GM18505 (cell line): ENCODE data around the gene INSL3.

ENCODE experiments used
- ATAC-seq: cut with Tn5 transposase; IDR thresholded peaks from one replicate; pipeline ENCODE4 v1.9.1; 2021; ENCODE audit not compliant: unreplicated experiment
- POLR2A ChIP-seq: IDR thresholded peaks from 4 replicates; pipeline ENCODE4 v1.6.1; 2011; ENCODE audit warnings: borderline replicate concordance; ENCODE audit not compliant: insufficient read depth, insufficient read length; ENCODE audit errors: extremely low read depth

INSL3 gene

DNA sequence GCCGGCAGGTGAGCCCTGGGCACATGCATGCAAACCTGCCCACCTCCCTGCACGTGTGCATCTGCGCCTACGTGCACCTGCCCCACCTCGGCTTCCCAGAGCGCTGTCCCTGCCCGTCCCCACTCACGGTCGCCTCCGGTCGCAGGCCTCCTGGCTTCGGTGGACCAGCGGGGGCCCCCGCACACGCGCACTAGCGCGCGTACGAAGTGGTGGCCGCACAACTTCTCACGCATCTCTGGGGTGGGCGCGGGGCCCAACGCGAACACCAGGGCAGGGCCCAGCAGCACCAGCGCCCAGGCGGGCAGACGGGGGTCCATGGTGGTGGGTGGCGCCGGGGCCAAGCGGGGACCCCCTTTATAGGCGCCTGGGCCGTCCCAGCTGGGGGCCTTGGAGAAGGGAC is at the start of gene INSL3:
Gene INSL3 (minus strand): TSS at position 330 of the 400 bp plus-strand sequence. CDS start 13 bp downstream, at position 317.
- no peak for ATAC-seq
- TF ChIP-seq POLR2A = no peak

DNA sequence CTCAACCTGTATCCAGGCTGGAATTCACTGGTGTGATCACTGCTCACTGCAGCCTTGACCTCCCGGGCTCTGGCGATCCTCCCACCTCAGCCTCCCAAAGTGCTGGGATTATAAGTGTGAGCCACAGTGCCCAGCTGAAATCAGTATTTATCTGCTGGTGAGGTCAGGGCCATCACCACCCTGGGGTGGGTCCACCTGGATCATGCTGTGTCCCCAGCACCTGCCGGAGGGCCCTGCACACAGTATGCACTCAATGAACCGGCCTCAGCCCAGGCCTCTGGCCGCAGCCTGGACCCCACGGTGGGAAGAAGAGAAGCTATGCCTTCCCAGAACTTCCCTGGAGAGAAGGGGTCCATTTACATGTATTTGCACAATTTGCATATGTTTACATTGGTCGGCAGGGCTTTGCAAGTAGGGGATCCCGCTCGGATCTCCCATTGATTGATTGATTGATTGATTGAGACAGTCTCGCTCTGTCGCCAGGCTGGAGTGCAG is 47.8 kb upstream of the INSL3 start:
- no peak for ATAC-seq
- TF ChIP-seq POLR2A = no peak

DNA sequence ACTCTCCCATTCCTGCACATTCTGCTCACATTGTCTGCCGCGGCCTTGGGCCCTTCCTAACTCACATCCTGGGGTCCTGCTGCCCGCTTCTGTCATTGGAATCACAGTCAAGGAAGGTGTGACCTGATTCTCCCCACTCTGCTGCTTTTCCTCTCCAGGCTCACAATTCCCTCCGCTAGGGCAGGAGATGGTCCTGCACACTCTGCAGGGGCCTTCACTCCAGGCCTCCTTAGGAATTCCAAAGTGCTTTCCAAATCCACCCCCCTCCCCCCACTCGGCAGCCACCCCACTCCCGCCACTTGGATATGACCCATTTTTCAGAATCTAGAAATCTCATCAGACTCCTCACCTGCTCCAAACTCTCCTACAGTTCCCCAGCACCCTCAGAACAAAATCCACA is 47.4 kb upstream of the INSL3 start:
- TF ChIP-seq POLR2A = no peak
- ATAC-seq = no peak

DNA sequence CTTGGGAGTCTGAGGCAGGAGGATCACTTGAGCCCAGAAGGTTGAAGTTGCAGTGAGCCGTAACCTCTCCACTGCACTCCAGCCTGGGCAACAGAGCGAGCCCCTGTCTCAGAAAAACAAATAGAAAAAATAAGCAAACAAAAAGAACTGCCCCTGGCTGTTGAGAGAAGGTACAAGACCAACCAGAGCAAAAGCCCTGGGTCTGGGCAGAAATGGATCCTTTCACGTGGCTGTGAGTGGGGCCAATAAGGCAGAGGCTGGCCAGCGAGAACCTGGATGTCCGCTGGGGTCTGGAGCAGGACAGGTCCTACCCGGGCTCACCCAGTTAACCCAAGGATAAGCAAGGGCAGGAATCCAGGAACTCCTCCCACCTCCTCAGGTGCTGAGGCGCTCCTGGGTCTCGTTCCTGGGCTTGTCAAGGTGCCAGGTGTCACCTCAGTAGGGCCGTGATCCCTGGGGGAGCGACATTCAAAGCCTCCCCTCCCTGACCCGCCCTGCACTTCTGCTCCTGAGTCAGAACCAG is 45.7 kb upstream of the INSL3 start:
- TF ChIP-seq POLR2A = no peak
- ATAC-seq = no peak

DNA sequence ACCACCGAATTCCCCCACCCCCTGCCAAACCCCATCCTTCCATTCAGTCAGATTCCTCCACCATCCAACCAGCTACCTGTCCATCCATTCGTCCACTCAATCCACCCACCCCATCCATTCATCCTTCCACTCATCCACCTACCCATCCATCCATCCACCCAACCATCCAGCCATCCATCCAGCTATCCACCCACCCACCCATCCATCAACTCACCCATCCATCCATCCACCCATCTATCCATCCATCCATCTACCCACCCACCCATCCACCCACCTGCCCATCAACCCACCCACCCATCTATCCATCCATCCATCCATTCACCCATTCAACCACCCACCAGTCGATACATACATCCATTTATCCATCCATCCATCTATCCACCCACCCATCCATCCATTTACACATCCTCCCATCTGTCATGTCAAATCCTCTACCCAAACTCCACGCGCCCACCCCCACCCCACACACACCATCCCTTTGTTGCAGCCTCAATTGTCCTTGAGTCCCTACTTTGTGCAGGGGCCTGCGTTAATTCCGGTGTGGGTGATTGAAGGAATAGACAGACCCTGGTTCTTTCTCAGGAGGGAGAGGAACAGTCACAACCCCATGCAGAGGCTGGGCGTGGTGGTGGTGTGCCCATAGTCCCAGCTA is 45.1 kb upstream of the INSL3 start:
- TF ChIP-seq POLR2A = no peak
- no peak for ATAC-seq

- no peak for TF ChIP-seq POLR2A
These were observed 44.3 kb upstream of the INSL3 start for GRCh38 chr19:17865364-17866311.

DNA sequence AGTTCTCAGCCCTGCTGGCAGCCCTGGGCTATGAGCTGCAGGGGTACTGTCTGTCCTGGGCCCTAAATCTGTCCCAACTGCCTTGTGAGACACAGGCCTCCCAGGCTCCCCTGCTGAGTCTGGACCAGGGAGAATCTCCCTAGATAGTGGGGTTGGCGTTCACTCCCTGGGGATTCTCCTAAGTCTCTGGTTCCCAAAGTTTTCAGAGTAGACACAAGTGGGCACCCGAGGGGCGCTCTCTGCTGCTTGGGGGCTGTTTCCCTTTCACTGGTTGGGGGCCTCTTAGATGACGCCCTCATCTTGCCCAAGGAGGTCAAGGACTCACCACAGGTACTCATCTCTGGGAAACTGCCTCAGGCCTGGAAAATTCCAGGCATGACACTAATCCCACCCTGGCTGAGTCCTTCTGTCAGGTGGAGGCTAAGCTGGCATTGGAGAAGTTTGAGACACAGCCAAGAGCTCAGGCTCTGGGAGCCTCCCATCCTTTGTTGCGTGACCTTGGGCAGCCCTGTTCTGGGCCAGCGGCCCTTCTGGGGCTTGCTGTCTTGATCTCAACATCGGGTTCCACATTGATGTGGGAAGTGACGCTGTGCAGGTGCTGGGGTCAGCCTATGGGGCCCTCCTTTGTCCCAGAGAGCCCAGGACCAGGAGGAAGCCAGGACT is 42.3 kb upstream of the INSL3 start:
- no peak for TF ChIP-seq POLR2A
- no peak for ATAC-seq

More at GRCh38 chr19:17865364-17866311, 44.3 kb upstream of the INSL3 start:
- ATAC-seq = no peak

- TF ChIP-seq POLR2A = peak; percentile 30
- ATAC-seq = no peak
These were observed 41.6 kb upstream of the INSL3 start for GRCh38 chr19:17862711-17863519.

- peak; percentile 33 for TF ChIP-seq POLR2A
- no peak for ATAC-seq
These were observed 40.5 kb upstream of the INSL3 start for GRCh38 chr19:17861542-17862402.

GRCh38 chr19:17860993-17861360 is 39.7 kb upstream of the INSL3 start:
- ATAC-seq = no peak
- TF ChIP-seq POLR2A = no peak

GRCh38 chr19:17860331-17860992 is 39.1 kb upstream of the INSL3 start:
- no peak for ATAC-seq
- TF ChIP-seq POLR2A = no peak
